Common myeloid progenitor, CD34-positive (primary cell): ENCODE measurements around the gene MAP2K3.
A peak's percentile ranks its signal among the peaks of the same experiment; 100 is the strongest.
"Not testable (repeated sequence)": the region's sequence is repeated elsewhere in the genome, so short reads cannot be mapped to it uniquely, and the experiment has no call there.

Source experiments
- CTCF ChIA-PET: fragments of 350-600 bp; sonication (Branson Sonifier 250); formaldehyde crosslinking; loops from one replicate; lab custom pipeline; 2021; ENCODE audit warnings: antibody characterized with exemption; lab: Charles Lee
- POLR2A ChIA-PET: fragments of 350-600 bp; sonication (Branson Sonifier 250); formaldehyde crosslinking; loops from one replicate; lab custom pipeline; 2021; ENCODE audit warnings: antibody characterized with exemption; lab: Charles Lee
- DNase-seq, 3 donors: peaks; one replicate each; pipeline versions ENCODE4 v3.0.0 to v3.0.0-alpha.2; 2013
- H3K27ac ChIP-seq, 2 experiments: 1 replicate in 1 of 2; 2 replicates in 1 of 2; pipeline ENCODE4 v1.7.0; 2013; ENCODE audit warnings: inconsistent platforms in 2 of 2, low read length in 2 of 2, mild to moderate bottlenecking in 2 of 2, low read depth in 1 of 2, moderate library complexity in 1 of 2; ENCODE audit not compliant: severe bottlenecking in 2 of 2, insufficient read depth in 1 of 2, poor library complexity in 1 of 2
- H3K27me3 ChIP-seq, 5 experiments: replicated peaks in 2 of 5; 1 replicate in 3 of 5; 2 replicates in 2 of 5; pipeline versions ENCODE4 v1.6.1 to v1.7.0; 2013; ENCODE audit warnings: low read length in 4 of 5, mild to moderate bottlenecking in 2 of 5, moderate library complexity in 2 of 5, inconsistent platforms in 1 of 5; ENCODE audit not compliant: insufficient read depth in 5 of 5, control insufficient read depth in 4 of 5
- H3K36me3 ChIP-seq, 4 experiments: 1 replicate in 2 of 4; 2 replicates in 2 of 4; pipeline versions ENCODE4 v1.6.1 to v1.7.0; 2013; ENCODE audit warnings: low read length in 3 of 4, control low read depth in 1 of 4, mild to moderate bottlenecking in 1 of 4; ENCODE audit not compliant: control insufficient read depth in 4 of 4, insufficient read depth in 4 of 4
- H3K4me1 ChIP-seq, 4 experiments: 1 replicate in 3 of 4; 2 replicates in 1 of 4; pipeline versions ENCODE4 v1.6.1 to v1.7.1; 2013; ENCODE audit warnings: low read length in 3 of 4, mild to moderate bottlenecking in 3 of 4, control low read depth in 1 of 4, inconsistent platforms in 1 of 4, moderate library complexity in 1 of 4; ENCODE audit not compliant: control insufficient read depth in 4 of 4, insufficient read depth in 4 of 4; ENCODE audit errors: control extremely low read depth in 1 of 4
- H3K4me3 ChIP-seq, 7 experiments: 1 replicate in 4 of 7; 2 replicates in 3 of 7; pipeline versions ENCODE4 v1.5.1 to v1.7.0; 2013; ENCODE audit warnings: mild to moderate bottlenecking in 7 of 7, low read length in 6 of 7, moderate library complexity in 6 of 7, inconsistent platforms in 2 of 7, low read depth in 2 of 7, control low read depth in 1 of 7; ENCODE audit not compliant: insufficient read depth in 4 of 7, control insufficient read depth in 1 of 7; ENCODE audit errors: extremely low read depth in 1 of 7
- H3K9me3 ChIP-seq, 5 experiments: 1 replicate in 4 of 5; 2 replicates in 1 of 5; pipeline versions ENCODE4 v1.6.1 to v1.7.1; 2013; ENCODE audit warnings: low read length in 4 of 5, mild to moderate bottlenecking in 2 of 5, inconsistent platforms in 1 of 5, low read depth in 1 of 5, moderate library complexity in 1 of 5; ENCODE audit not compliant: control insufficient read depth in 4 of 5, insufficient read depth in 2 of 5; ENCODE audit errors: control extremely low read depth in 1 of 5
- WGBS: methylation state at CpG from one replicate; pipeline ENCODE4 v1.1.5; 2013; ENCODE audit not compliant: insufficient coverage; 5-methylcytosine and 5-hydroxymethylcytosine counted together

The MAP2K3 gene

DNA sequence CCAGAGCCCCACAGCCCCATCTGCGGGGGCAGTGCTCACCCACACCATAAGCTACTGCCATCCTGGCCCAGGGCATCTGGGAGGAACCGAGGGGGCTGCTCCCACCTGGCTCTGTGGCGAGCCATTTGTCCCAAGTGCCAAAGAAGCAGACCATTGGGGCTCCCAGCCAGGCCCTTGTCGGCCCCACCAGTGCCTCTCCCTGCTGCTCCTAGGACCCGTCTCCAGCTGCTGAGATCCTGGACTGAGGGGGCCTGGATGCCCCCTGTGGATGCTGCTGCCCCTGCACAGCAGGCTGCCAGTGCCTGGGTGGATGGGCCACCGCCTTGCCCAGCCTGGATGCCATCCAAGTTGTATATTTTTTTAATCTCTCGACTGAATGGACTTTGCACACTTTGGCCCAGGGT lies 29.8 kb downstream of the MAP2K3 start:
- H3K4me3 ChIP-seq, DNase-seq, CTCF ChIA-PET, H3K27me3 ChIP-seq, POLR2A ChIA-PET, H3K27ac ChIP-seq, H3K9me3 ChIP-seq: not testable (repeated sequence)
- H3K4me1 ChIP-seq, result peaks cover 0 to 25% (median 22%) of the 10 kb centered on the region in 4 experiments
- WGBS, result 100% methylated on average over 4 of the region's 7 CpGs
- H3K36me3 ChIP-seq, result peaks cover 0 to 22% (median 11%) of the 10 kb centered on the region in 4 experiments

GRCh38 chr17:21314701-21315111 lies 30.2 kb downstream of the MAP2K3 start:
- peaks cover 0 to 21% (median 10%) of the 10 kb centered on the region in 4 experiments for H3K36me3 ChIP-seq
- H3K4me3 ChIP-seq, H3K27me3 ChIP-seq, H3K9me3 ChIP-seq, POLR2A ChIA-PET, CTCF ChIA-PET, DNase-seq, H3K27ac ChIP-seq: not testable (repeated sequence)
- peaks cover 0 to 25% (median 22%) of the 10 kb centered on the region in 4 experiments for H3K4me1 ChIP-seq
- 100% methylated on average over 1 of the region's 7 CpGs for WGBS

DNA sequence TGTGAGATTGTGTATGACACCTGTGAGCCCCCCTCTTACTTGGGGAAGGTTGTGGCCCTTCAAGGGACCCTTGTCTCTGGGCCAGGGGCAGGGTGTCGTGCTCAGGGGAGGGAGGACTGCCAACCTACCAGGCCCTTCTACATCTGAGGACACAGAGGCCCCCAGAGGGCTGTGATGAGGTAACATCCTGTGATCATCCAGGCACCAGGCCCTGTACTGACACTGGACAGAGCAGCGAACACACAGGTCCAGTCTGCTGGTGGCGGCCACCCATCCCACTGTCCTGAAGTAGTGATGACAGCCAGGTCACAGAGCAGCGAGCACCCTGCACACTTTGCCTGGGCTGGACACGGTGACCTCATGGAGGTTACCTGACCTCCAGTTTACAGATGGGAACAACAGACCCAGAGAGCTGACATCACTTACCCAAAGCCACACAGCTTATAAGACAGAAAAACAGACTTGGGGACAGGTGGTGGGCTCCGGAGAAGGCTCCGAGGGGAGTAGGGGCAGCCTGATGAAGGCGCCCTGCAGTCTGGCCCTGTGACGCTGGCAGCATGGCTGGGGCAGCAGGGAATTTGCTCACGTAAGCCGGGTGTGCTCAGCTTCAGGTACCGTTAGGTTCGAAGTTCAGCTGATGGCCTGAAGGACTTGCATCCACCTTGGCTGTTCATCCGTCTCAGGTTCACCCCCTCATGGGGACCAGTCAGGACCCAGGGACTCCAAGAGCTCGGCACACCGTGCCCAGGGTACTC lies 30.9 kb downstream of the MAP2K3 start:
- DNase-seq, CTCF ChIA-PET, H3K27me3 ChIP-seq, H3K9me3 ChIP-seq, POLR2A ChIA-PET, H3K27ac ChIP-seq, H3K4me3 ChIP-seq: not testable (repeated sequence)
- Histone ChIP-seq H3K4me1 (peaks cover 0 to 22% (median 19%) of the 10 kb centered on the region in 4 experiments), H3K36me3 (peaks cover 0 to 21% (median 10%) of the 10 kb centered on the region in 4 experiments)
- WGBS, result 99% methylated on average over 5 of the region's 16 CpGs

DNA sequence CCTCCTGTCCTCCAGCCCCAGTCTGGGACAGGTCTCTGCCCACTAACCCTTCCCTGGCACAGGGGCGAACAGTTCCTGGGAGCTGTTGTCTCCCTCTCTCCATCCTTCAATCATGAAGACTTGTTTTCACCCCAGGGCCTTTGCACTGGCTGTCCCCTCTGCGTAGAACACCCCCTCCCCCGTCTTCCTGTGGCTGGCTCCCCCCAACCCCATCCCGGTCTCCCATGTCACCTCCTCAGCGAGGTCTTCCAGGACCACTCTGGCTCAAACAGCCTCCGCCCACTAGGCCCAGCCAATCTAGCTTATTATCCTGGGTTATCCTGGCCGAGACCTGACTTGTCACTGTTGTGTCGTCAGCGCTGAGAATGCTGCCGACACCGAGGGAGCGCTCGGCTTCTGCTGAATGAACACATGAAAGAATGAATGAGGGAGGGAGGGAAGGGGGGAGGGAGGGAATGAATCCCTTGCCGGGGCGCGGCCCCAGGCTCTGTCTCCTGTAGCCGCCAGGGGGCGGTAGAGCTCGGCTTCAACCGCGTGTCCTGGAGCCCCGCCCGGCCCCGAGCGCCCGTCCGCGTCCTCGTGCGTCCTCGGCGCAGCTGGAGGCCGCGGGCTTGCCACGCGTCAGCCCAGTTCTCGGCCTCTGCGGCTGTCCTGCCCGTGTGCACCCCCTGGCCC lies 31.8 kb downstream of the MAP2K3 start:
- H3K4me3 ChIP-seq, H3K27me3 ChIP-seq, DNase-seq, POLR2A ChIA-PET, H3K9me3 ChIP-seq, CTCF ChIA-PET, H3K27ac ChIP-seq: not testable (repeated sequence)
- peaks cover 0 to 21% (median 10%) of the 10 kb centered on the region in 4 experiments for H3K36me3 ChIP-seq
- H3K4me1 ChIP-seq, result peaks cover 0 to 13% (median 11%) of the 10 kb centered on the region in 4 experiments
- WGBS, result 100% methylated on average over 1 of the region's 39 CpGs

GRCh38 chr17:21316887-21317500 lies 32.5 kb downstream of the MAP2K3 start:
- H3K9me3 ChIP-seq, H3K27me3 ChIP-seq, H3K4me1 ChIP-seq, H3K4me3 ChIP-seq, CTCF ChIA-PET, POLR2A ChIA-PET, H3K27ac ChIP-seq: not testable (repeated sequence)
- 7% methylated on average over 12 of the region's 37 CpGs for WGBS
- peak in 1 of 3 donors; percentile 46 for DNase-seq
- peaks cover 0 to 21% (median 10%) of the 10 kb centered on the region in 4 experiments for H3K36me3 ChIP-seq

DNA sequence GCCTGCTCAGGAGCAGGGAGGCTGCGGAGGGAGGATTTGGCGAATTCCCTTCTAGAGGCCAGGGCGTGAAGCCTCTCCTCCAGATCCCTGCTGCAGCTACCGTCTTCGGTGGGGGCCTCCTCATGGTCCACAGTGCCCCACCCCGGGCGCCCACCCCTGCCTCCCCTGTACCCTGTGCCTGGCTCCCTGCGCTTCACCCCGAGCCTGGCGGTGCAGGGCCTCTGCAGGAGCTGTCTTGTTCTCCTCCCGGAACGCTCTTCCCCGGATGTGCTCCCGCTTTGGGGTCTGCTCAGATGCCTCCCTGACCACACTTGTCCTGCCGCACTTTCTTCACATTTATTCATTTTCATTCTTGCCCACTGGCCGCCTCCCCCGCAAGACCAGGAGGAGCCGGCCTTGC lies 33.3 kb downstream of the MAP2K3 start:
- H3K27me3 ChIP-seq, H3K4me1 ChIP-seq, H3K4me3 ChIP-seq, H3K9me3 ChIP-seq, DNase-seq, POLR2A ChIA-PET, H3K27ac ChIP-seq: not testable (repeated sequence)
- H3K36me3 ChIP-seq, result peaks cover 0 to 21% (median 10%) of the 10 kb centered on the region in 4 experiments
- CTCF ChIA-PET, result interaction anchor here (2.5 kb wide), 1 partner anchor 195 kb away, joined by 8 read pairs; no protein-coding TSS in a partner anchor
- WGBS, result 84% methylated on average over 14 of the region's 18 CpGs
